Kidney (tissue), 14 donors: ENCODE results near the gene ARL6IP6. TPM values are rescaled to one million over a fixed set of nuclear protein-coding genes. Genes with fewer than 3 reads are reported as not detected.

Experiments
- DNase-seq, 5 donors: peaks; one replicate each; pipeline ENCODE4 v3.0.0-alpha.2; 2013 to 2020
- FAIRE-seq: peaks from 2 replicates; lab custom pipeline; 2012; peaks lifted over from hg19 to GRCh38; lab: Jason Lieb, UNC
- H3K27ac ChIP-seq, 2 donors: one replicate each; pipeline ENCODE4 v1.7.0; 2013; ENCODE audit warnings: low read depth in 2 of 2, low read length in 2 of 2, inconsistent platforms in 1 of 2
- H3K27me3 ChIP-seq: one replicate; pipeline ENCODE4 v1.7.1; 2013; ENCODE audit warnings: low read length, inconsistent platforms; ENCODE audit not compliant: control insufficient read depth, insufficient read depth
- H3K36me3 ChIP-seq, 3 donors: one replicate each; pipeline versions ENCODE4 v1.7.0 to v1.7.1; 2013; ENCODE audit warnings: low read length in 3 of 3, control low read depth in 1 of 3, inconsistent platforms in 1 of 3; ENCODE audit not compliant: insufficient read depth in 3 of 3, control insufficient read depth in 2 of 3
- H3K4me1 ChIP-seq, 3 donors: one replicate each; pipeline versions ENCODE4 v1.7.0 to v1.7.1; 2013; ENCODE audit warnings: low read length in 3 of 3, inconsistent platforms in 1 of 3, low read depth in 1 of 3; ENCODE audit not compliant: control insufficient read depth in 2 of 3, insufficient read depth in 2 of 3
- H3K4me3 ChIP-seq, 3 donors: one replicate each; pipeline versions ENCODE4 v1.7.0 to v1.8.1; 2013; ENCODE audit warnings: low read length in 3 of 3, control low read depth in 1 of 3, inconsistent platforms in 1 of 3
- H3K9ac ChIP-seq, 3 donors: one replicate each; pipeline versions ENCODE4 v1.7.0 to v1.7.1; 2013; ENCODE audit warnings: low read length in 3 of 3, control low read depth in 1 of 3, inconsistent platforms in 1 of 3
- H3K9me3 ChIP-seq, 3 donors: one replicate each; pipeline versions ENCODE4 v1.7.0 to v1.7.1; 2013; ENCODE audit warnings: low read length in 3 of 3, control low read depth in 1 of 3, inconsistent platforms in 1 of 3; ENCODE audit not compliant: control insufficient read depth in 2 of 3, insufficient read depth in 1 of 3
- intact Hi-C: fragments of 100-400 bp; cut with DNase I; formaldehyde crosslinking; loops from one replicate; pipeline ENCODE4 v1.11.1; 2022
- polyA plus RNA-seq: library from polyadenylated mRNA; stranded (reverse); fragments of 350-450 nt; fragmentation: Illumina TruSeq; extraction: RNeasy Lipid Tissue Mini Kit (QIAGEN cat#74804); gene quantifications from one replicate; pipeline ENCODE4 v1.2.3, GENCODE V29; 2014; ENCODE audit warnings: low read depth, low replicate concordance; ENCODE audit not compliant: insufficient read depth
- total RNA-seq: library from RNA; stranded (reverse); fragmentation: NEBNext Ultra II Directional; extraction: Animal tissue kit (Norgen Biotek cat#: 25700); gene quantifications from one replicate; pipeline ENCODE4 v1.2.1, GENCODE V29; 2021
- TF ChIP-seq, protein P1 (sequence below): IDR thresholded peaks from 3 replicates; pipeline ENCODE4 v1.5.1; 2012; ENCODE audit warnings: mild to moderate bottlenecking, moderate library complexity, borderline replicate concordance; ENCODE audit not compliant: insufficient read depth; ENCODE audit errors: extremely low read depth
- donor health status: control.
- donor health status: control.
- donor health status: control.
- donor health status: control.
- donor health status: control.
- donor health status: DM: yes; HTN: yes; CAD: no.
- donor health status: Normal renal cell carcinoma (clear cell type).

The ARL6IP6 gene
- total and polyA plus RNA-seq, 2 donors from 2014 or later, result 9.3 to 15.5 TPM

DNA sequence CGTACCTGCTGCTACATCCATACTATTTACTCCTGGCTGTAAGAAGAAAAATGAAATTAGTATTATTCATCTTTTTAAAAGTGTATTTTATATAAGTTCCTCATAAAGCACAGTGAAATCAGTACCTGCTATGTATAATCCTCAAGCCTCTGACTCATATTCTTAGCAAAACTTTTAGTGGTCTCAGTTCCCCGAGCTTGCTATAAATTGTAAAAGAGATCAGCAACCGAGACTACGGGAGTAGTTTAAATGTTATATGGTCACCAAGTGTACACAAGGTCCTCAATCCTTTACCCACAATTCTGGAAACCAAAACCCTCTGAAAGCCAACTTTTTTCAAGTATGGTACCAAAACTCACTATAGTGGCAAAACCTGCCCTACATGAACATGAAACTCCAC lies 25.4 kb upstream of the ARL6IP6 start:
- TF ChIP-seq, protein P1, sequence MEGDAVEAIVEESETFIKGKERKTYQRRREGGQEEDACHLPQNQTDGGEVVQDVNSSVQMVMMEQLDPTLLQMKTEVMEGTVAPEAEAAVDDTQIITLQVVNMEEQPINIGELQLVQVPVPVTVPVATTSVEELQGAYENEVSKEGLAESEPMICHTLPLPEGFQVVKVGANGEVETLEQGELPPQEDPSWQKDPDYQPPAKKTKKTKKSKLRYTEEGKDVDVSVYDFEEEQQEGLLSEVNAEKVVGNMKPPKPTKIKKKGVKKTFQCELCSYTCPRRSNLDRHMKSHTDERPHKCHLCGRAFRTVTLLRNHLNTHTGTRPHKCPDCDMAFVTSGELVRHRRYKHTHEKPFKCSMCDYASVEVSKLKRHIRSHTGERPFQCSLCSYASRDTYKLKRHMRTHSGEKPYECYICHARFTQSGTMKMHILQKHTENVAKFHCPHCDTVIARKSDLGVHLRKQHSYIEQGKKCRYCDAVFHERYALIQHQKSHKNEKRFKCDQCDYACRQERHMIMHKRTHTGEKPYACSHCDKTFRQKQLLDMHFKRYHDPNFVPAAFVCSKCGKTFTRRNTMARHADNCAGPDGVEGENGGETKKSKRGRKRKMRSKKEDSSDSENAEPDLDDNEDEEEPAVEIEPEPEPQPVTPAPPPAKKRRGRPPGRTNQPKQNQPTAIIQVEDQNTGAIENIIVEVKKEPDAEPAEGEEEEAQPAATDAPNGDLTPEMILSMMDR, result no peak
- no peaks in the 10 kb centered on the region for H3K9me3 ChIP-seq
- DNase-seq, result no peak
- intact Hi-C loops, result no loop called here
- H3K27ac ChIP-seq, result no peak overlapping the region
- no peak overlapping the region for H3K9ac ChIP-seq
- peaks cover 0 to 8% (median 2%) of the 10 kb centered on the region in 3 donors for H3K36me3 ChIP-seq
- H3K4me1 ChIP-seq, result no peaks in the 10 kb centered on the region
- no peak for FAIRE-seq
- no peaks in the 10 kb centered on the region for H3K27me3 ChIP-seq
- no peak overlapping the region for H3K4me3 ChIP-seq

DNA sequence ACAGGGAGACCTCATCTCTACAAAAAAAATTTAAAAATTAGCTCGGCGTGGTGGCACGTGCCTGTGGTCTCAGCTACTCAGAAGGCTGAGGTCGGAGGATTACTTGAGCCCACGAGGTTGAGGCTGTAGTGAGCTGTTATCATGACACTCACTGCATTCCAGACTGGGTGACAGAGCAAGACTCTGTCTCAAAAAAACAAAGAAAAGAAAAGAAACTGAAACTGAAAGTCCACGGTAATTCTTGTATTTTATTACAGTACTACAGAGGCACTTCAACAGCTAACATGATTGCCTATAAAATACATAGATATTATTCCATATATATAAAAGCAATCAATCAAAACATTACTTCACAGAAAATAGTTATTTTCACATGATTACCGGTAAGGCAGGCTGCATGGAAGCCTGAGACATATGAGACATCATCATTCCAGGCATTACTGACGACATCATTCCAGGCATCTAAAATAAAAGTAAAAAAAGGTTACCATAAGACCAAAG lies 24.2 kb upstream of the ARL6IP6 start:
- Histone ChIP-seq H3K27me3 (no peaks in the 10 kb centered on the region), H3K9ac (no peak overlapping the region), H3K4me3 (peak overlapping the region in 2 of 3 donors; percentile 22 to 57), H3K4me1 (no peaks in the 10 kb centered on the region), H3K27ac (no peak overlapping the region), H3K36me3 (peaks cover 0 to 8% (median 2%) of the 10 kb centered on the region in 3 donors), H3K9me3 (no peaks in the 10 kb centered on the region)
- DNase-seq, result peak in 1 of 5 donors; percentile 27
- TF ChIP-seq, protein P1, result no peak
- FAIRE-seq, result no peak
- intact Hi-C loops, result no loop called here

DNA sequence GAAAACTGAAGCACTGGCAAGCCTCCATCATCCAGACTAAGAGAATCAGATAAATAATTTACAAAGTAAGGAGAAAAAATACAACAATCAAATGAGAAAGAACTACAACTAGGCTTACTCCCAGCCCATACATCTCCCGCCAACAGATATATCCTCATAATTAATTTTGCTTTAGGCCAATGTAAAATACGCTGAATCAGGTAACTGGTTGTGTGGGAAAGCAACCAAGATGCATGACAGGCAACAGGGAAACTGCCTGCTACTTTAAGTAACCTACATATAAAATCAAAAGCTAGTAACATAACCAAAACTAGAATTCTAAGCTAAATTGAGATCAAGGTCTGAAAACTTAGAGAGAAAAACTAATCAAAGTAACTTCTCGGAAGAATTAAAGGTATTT lies 22.7 kb upstream of the ARL6IP6 start:
- peaks cover 0 to 8% (median 2%) of the 10 kb centered on the region in 3 donors for H3K36me3 ChIP-seq
- H3K4me1 ChIP-seq, result no peaks in the 10 kb centered on the region
- no peak overlapping the region for H3K4me3 ChIP-seq
- no peak for FAIRE-seq
- H3K9ac ChIP-seq, result no peak overlapping the region
- intact Hi-C loops, result no loop called here
- no peak for DNase-seq
- TF ChIP-seq, protein P1, result no peak
- no peaks in the 10 kb centered on the region for H3K27me3 ChIP-seq
- H3K27ac ChIP-seq, result no peak overlapping the region
- H3K9me3 ChIP-seq, result no peaks in the 10 kb centered on the region

DNA sequence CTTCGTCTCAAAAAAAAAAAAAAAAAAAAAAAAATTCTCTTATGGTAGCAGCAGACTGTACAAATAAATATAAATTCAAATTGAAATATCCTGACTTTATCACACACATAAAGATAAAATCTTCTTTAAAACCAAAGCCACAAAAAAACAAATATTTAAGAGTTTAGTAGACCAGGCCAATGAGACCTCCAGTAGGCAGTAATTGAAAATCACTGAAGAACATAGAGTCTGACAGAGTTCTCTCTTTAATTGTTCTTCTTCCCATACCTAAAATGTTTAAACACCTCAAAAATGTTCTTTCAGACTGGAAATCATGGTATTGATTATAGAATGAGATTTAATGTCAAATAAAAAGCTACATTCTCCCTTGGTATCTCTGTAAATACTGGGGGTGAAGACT lies 21.9 kb upstream of the ARL6IP6 start:
- DNase-seq, result no peak
- Histone ChIP-seq H3K4me1 (no peaks in the 10 kb centered on the region), H3K9me3 (no peaks in the 10 kb centered on the region), H3K36me3 (peaks cover 0 to 8% (median 4%) of the 10 kb centered on the region in 3 donors), H3K4me3 (no peak overlapping the region), H3K27me3 (no peaks in the 10 kb centered on the region), H3K27ac (no peak overlapping the region), H3K9ac (no peak overlapping the region)
- FAIRE-seq, result no peak
- TF ChIP-seq, protein P1, result no peak
- intact Hi-C loops, result no loop called here
